Neuronal stem cell (in vitro differentiated cells): ENCODE data around the gene SIK3.

Source experiments
- DNase-seq: peaks from one replicate; pipeline ENCODE4 v3.0.0-alpha.2; 2013; ENCODE audit warnings: low spot score
- H2AFZ ChIP-seq: one replicate; pipeline ENCODE4 v1.6.1; 2013; ENCODE audit warnings: mild to moderate bottlenecking, low read length, inconsistent platforms
- H2AK5ac ChIP-seq: 2 replicates; pipeline ENCODE4 v1.6.1; 2013; ENCODE audit warnings: low read depth, mild to moderate bottlenecking, inconsistent platforms, low read length, moderate library complexity, mixed read lengths
- H2BK120ac ChIP-seq: 2 replicates; pipeline ENCODE4 v1.6.1; 2013; ENCODE audit warnings: low read depth, mild to moderate bottlenecking, inconsistent platforms, low read length, moderate library complexity, mixed read lengths
- H2BK12ac ChIP-seq: one replicate; pipeline ENCODE4 v1.6.1; 2013; ENCODE audit warnings: low read length, inconsistent platforms
- H2BK15ac ChIP-seq: 2 replicates; pipeline ENCODE4 v1.6.1; 2013; ENCODE audit warnings: mild to moderate bottlenecking, low read length, inconsistent platforms, mixed read lengths
- H2BK5ac ChIP-seq: one replicate; pipeline ENCODE4 v1.6.1; 2013; ENCODE audit warnings: inconsistent platforms, mild to moderate bottlenecking, low read length, moderate library complexity
- H3K14ac ChIP-seq: one replicate; pipeline ENCODE4 v1.6.1; 2013; ENCODE audit warnings: low read length, inconsistent platforms
- H3K18ac ChIP-seq: 2 replicates; pipeline ENCODE4 v1.6.1; 2013; ENCODE audit warnings: low read length, inconsistent platforms
- H3K23ac ChIP-seq: 2 replicates; pipeline ENCODE4 v1.6.1; 2013; ENCODE audit warnings: low read depth, mild to moderate bottlenecking, mixed read lengths, low read length, inconsistent platforms; ENCODE audit not compliant: poor library complexity
- H3K27ac ChIP-seq: replicated peaks from 3 replicates; pipeline ENCODE4 v1.5.1; 2013; ENCODE audit warnings: low read length, inconsistent platforms
- H3K27me3 ChIP-seq, 3 experiments: 2 replicates each; pipeline ENCODE4 v1.6.1; 2013; ENCODE audit warnings: low read length in 3 of 3, mild to moderate bottlenecking in 2 of 3, inconsistent platforms in 1 of 3, low read depth in 1 of 3, mixed read lengths in 1 of 3, moderate library complexity in 1 of 3; ENCODE audit not compliant: control insufficient read depth in 3 of 3, insufficient read depth in 3 of 3
- H3K36me3 ChIP-seq, 2 donors: replicated peaks in 1 of 2; 2 replicates each; pipeline ENCODE4 v1.6.1; 2013; ENCODE audit warnings: low read length in 2 of 2; ENCODE audit not compliant: control insufficient read depth in 2 of 2, insufficient read depth in 2 of 2
- H3K4ac ChIP-seq: 2 replicates; pipeline ENCODE4 v1.6.1; 2013; ENCODE audit warnings: inconsistent platforms, mild to moderate bottlenecking, low read length, moderate library complexity
- H3K4me1 ChIP-seq, 2 donors: 1 replicate in 1 of 2; 2 replicates in 1 of 2; pipeline ENCODE4 v1.6.1; 2013; ENCODE audit warnings: low read length in 2 of 2, low read depth in 1 of 2; ENCODE audit not compliant: control insufficient read depth in 2 of 2, insufficient read depth in 1 of 2
- H3K4me2 ChIP-seq: one replicate; pipeline ENCODE4 v1.6.1; 2013; ENCODE audit warnings: mild to moderate bottlenecking, low read length, inconsistent platforms; ENCODE audit not compliant: insufficient read depth, poor library complexity, severe bottlenecking
- H3K4me3 ChIP-seq, 2 donors: 2 replicates each; pipeline ENCODE4 v1.5.1; 2013; ENCODE audit warnings: low read length in 2 of 2, mild to moderate bottlenecking in 2 of 2, inconsistent platforms in 1 of 2, moderate library complexity in 1 of 2
- H3K79me1 ChIP-seq: one replicate; pipeline ENCODE4 v1.6.1; 2013; ENCODE audit warnings: low read depth, mild to moderate bottlenecking, inconsistent platforms, low read length, moderate library complexity
- H3K9ac ChIP-seq: one replicate; pipeline ENCODE4 v1.6.1; 2013; ENCODE audit warnings: mild to moderate bottlenecking, low read depth, low read length, inconsistent platforms; ENCODE audit not compliant: poor library complexity
- H3K9me3 ChIP-seq, 2 donors: replicated peaks in 1 of 2; 2 replicates each; pipeline versions ENCODE3 to v1.6.1; 2013; ENCODE audit warnings: low read length in 2 of 2, mild to moderate bottlenecking in 2 of 2, inconsistent platforms in 1 of 2, low read depth in 1 of 2, mixed read lengths in 1 of 2, moderate library complexity in 1 of 2; ENCODE audit not compliant: control insufficient read depth in 2 of 2, insufficient read depth in 1 of 2
- H4K8ac ChIP-seq: one replicate; pipeline ENCODE4 v1.6.1; 2013; ENCODE audit warnings: low read depth, mild to moderate bottlenecking, inconsistent platforms, low read length, moderate library complexity
- H4K91ac ChIP-seq: one replicate; pipeline ENCODE4 v1.6.1; 2013; ENCODE audit warnings: low read length, low read depth, mild to moderate bottlenecking, inconsistent platforms; ENCODE audit not compliant: poor library complexity
- WGBS, 2 donors: extraction: QIAGEN DNeasy Blood & Tissue Kit; methylation state at CpG; one replicate each; pipeline ENCODE4 v1.1.7; 2013; ENCODE audit warnings: missing lambda C conversion rate in 2 of 2, mixed read lengths in 1 of 2; ENCODE audit not compliant: insufficient read length in 2 of 2, insufficient replicate concordance in 1 of 2; ENCODE audit errors: extremely low coverage in 2 of 2; 5-methylcytosine and 5-hydroxymethylcytosine counted together

Gene SIK3

GRCh38 chr11:116980136-116980793 is 118.0 kb downstream of the SIK3 start:
- Histone ChIP-seq H3K9me3 (no peaks in the 10 kb centered on the region), H3K4me3 (no peak overlapping the region), H3K4me2 (no peak overlapping the region), H3K27ac (no peak overlapping the region), H4K91ac (no peak overlapping the region), H3K14ac (no peak overlapping the region), H3K23ac (no peak overlapping the region), H2BK15ac (no peak overlapping the region), H3K27me3 (no peaks in the 10 kb centered on the region), H2AK5ac (no peak overlapping the region), H3K79me1 (no peaks in the 10 kb centered on the region), H3K9ac (no peak overlapping the region), H3K4me1 (peaks cover 0 to 4% of the 10 kb centered on the region in 2 donors), H2AFZ (no peak overlapping the region), H3K36me3 (no peaks in the 10 kb centered on the region), H2BK120ac (no peak overlapping the region), H2BK12ac (no peak overlapping the region), H2BK5ac (no peak overlapping the region), H3K18ac (no peak overlapping the region), H4K8ac (no peak overlapping the region), H3K4ac (no peak overlapping the region)
- DNase-seq: no peak
- no CpG with 5 or more reads among the region's 7 CpGs for WGBS, 2 donors

GRCh38 chr11:116976941-116977570 is 121.2 kb downstream of the SIK3 start:
- no peak overlapping the region for H3K18ac ChIP-seq
- H2BK15ac ChIP-seq: no peak overlapping the region
- H3K23ac ChIP-seq: no peak overlapping the region
- DNase-seq: no peak
- peaks cover 0 to 6% of the 10 kb centered on the region in 2 donors for H3K4me1 ChIP-seq
- no peaks in the 10 kb centered on the region for H3K9me3 ChIP-seq
- H4K8ac ChIP-seq: no peak overlapping the region
- no peak overlapping the region for H4K91ac ChIP-seq
- H2BK12ac ChIP-seq: no peak overlapping the region
- no peak overlapping the region for H3K9ac ChIP-seq
- H2AK5ac ChIP-seq: no peak overlapping the region
- no peak overlapping the region for H3K4me3 ChIP-seq
- no peak overlapping the region for H3K14ac ChIP-seq
- no peaks in the 10 kb centered on the region for H3K36me3 ChIP-seq
- H3K27ac ChIP-seq: no peak overlapping the region
- H2BK120ac ChIP-seq: no peak overlapping the region
- no peak overlapping the region for H2BK5ac ChIP-seq
- no peaks in the 10 kb centered on the region for H3K79me1 ChIP-seq
- no peak overlapping the region for H3K4ac ChIP-seq
- H3K27me3 ChIP-seq: no peaks in the 10 kb centered on the region
- H2AFZ ChIP-seq: no peak overlapping the region
- no peak overlapping the region for H3K4me2 ChIP-seq
- no CpG with 5 or more reads among the region's 5 CpGs for WGBS, 2 donors

- Histone ChIP-seq H3K36me3 (no peaks in the 10 kb centered on the region), H3K9ac (no peak overlapping the region), H2AFZ (no peak overlapping the region), H2AK5ac (no peak overlapping the region), H4K8ac (no peak overlapping the region), H3K27ac (no peak overlapping the region), H4K91ac (no peak overlapping the region), H3K27me3 (no peaks in the 10 kb centered on the region), H3K14ac (no peak overlapping the region), H3K4me3 (no peak overlapping the region), H3K4ac (no peak overlapping the region), H3K18ac (no peak overlapping the region), H3K4me2 (no peak overlapping the region), H2BK5ac (no peak overlapping the region), H2BK120ac (no peak overlapping the region), H3K9me3 (no peaks in the 10 kb centered on the region), H2BK15ac (no peak overlapping the region), H3K79me1 (no peaks in the 10 kb centered on the region), H3K23ac (no peak overlapping the region), H3K4me1 (peaks cover 0 to 6% of the 10 kb centered on the region in 2 donors), H2BK12ac (no peak overlapping the region)
- DNase-seq: no peak
- WGBS, 2 donors: no CpG with 5 or more reads among the region's 1 CpG
These were observed 122.6 kb downstream of the SIK3 start for GRCh38 chr11:116975661-116976060.

GRCh38 chr11:116973270-116973669 is 125.0 kb downstream of the SIK3 start:
- no peak overlapping the region for H3K4me2 ChIP-seq
- no peak overlapping the region for H2AFZ ChIP-seq
- no peaks in the 10 kb centered on the region for H3K36me3 ChIP-seq
- no peak for DNase-seq
- H3K79me1 ChIP-seq: peaks cover 1% of the 10 kb centered on the region
- no peak overlapping the region for H2BK15ac ChIP-seq
- H3K27ac ChIP-seq: no peak overlapping the region
- peaks cover 0 to 5% of the 10 kb centered on the region in 2 donors for H3K4me1 ChIP-seq
- no peak overlapping the region for H4K8ac ChIP-seq
- H2BK120ac ChIP-seq: no peak overlapping the region
- no peaks in the 10 kb centered on the region for H3K9me3 ChIP-seq
- H2AK5ac ChIP-seq: no peak overlapping the region
- no peak overlapping the region for H2BK12ac ChIP-seq
- no peak overlapping the region for H3K4ac ChIP-seq
- H3K14ac ChIP-seq: no peak overlapping the region
- H3K4me3 ChIP-seq: no peak overlapping the region
- no peak overlapping the region for H2BK5ac ChIP-seq
- H3K18ac ChIP-seq: no peak overlapping the region
- no peak overlapping the region for H4K91ac ChIP-seq
- no peaks in the 10 kb centered on the region for H3K27me3 ChIP-seq
- no peak overlapping the region for H3K23ac ChIP-seq
- H3K9ac ChIP-seq: no peak overlapping the region
